GM23338 (cell line): ENCODE data around the gene AP1S3. TPM values are rescaled to one million over a fixed set of nuclear protein-coding genes. Genes with fewer than 3 reads are reported as not detected.

Source experiments
- ATAC-seq: fragments of 200-7000 bp; cut with Tn5 transposase; 3 replicates; pipeline ENCODE4 v1.9.1; 2020
- DNase-seq: peaks from one replicate; pipeline ENCODE4 v3.0.0-alpha.2; 2015; ENCODE audit warnings: low spot score
- H2AFZ ChIP-seq: fragments of 200-600 bp; sonication (generic); 2 replicates; pipeline ENCODE4 v1.8.0; 2016; ENCODE audit warnings: antibody characterized with exemption, mild to moderate bottlenecking, moderate library complexity
- H3F3A ChIP-seq: fragments of 200-600 bp; sonication (generic); replicated peaks from 2 replicates; pipeline ENCODE4 v1.8.0; 2017; ENCODE audit warnings: antibody characterized with exemption, mixed run types, low read depth
- H3K27ac ChIP-seq: fragments of 200-600 bp; sonication (generic); 2 replicates; pipeline ENCODE4 v1.6.1; 2016; ENCODE audit warnings: low read depth
- H3K27me3 ChIP-seq: fragments of 200-600 bp; sonication (generic); 2 replicates; pipeline ENCODE4 v1.8.0; 2016; ENCODE audit warnings: mild to moderate bottlenecking, mixed run types, moderate library complexity; ENCODE audit not compliant: insufficient read depth
- H3K36me3 ChIP-seq: fragments of 200-600 bp; sonication (generic); 2 replicates; pipeline ENCODE4 v1.8.0; 2016; ENCODE audit warnings: mild to moderate bottlenecking; ENCODE audit not compliant: insufficient read depth
- H3K4me1 ChIP-seq: fragments of 200-600 bp; sonication (generic); 2 replicates; pipeline ENCODE4 v1.8.0; 2016; ENCODE audit warnings: mild to moderate bottlenecking, moderate library complexity; ENCODE audit not compliant: insufficient read depth
- H3K4me2 ChIP-seq: fragments of 200-600 bp; sonication (generic); 2 replicates; pipeline ENCODE4 v1.7.1; 2017; ENCODE audit warnings: mixed run types
- H3K4me3 ChIP-seq: fragments of 200-600 bp; sonication (generic); 2 replicates; pipeline ENCODE4 v1.6.1; 2016; ENCODE audit warnings: mixed run types
- H3K79me2 ChIP-seq: fragments of 200-600 bp; sonication (generic); replicated peaks from 2 replicates; pipeline ENCODE4 v1.8.0; 2017; ENCODE audit warnings: mild to moderate bottlenecking; ENCODE audit not compliant: insufficient read depth
- H3K9me2 ChIP-seq: fragments of 200-600 bp; sonication (generic); 2 replicates; pipeline ENCODE4 v1.8.0; 2017; ENCODE audit not compliant: insufficient read depth
- H4K20me1 ChIP-seq: fragments of 200-600 bp; sonication (generic); replicated peaks from 2 replicates; pipeline ENCODE4 v1.8.0; 2017; ENCODE audit warnings: mild to moderate bottlenecking; ENCODE audit not compliant: insufficient read depth
- H3K27ac Mint-ChIP-seq: 2 replicates; pipeline ENCODE4 v1.8.0; 2020; ENCODE audit warnings: inconsistent platforms, mild to moderate bottlenecking, moderate library complexity, mixed read lengths
- H3K27me3 Mint-ChIP-seq: 3 replicates; pipeline ENCODE4 v1.8.0; 2022; ENCODE audit warnings: low read depth, mild to moderate bottlenecking, moderate library complexity, mixed read lengths, inconsistent platforms; ENCODE audit not compliant: insufficient read depth, poor library complexity
- H3K36me3 Mint-ChIP-seq: 3 replicates; pipeline ENCODE4 v1.8.0; 2021; ENCODE audit warnings: low read depth, mild to moderate bottlenecking, inconsistent platforms, moderate library complexity, mixed read lengths
- H3K4me1 Mint-ChIP-seq: 3 replicates; pipeline ENCODE4 v1.8.0; 2020; ENCODE audit warnings: mild to moderate bottlenecking, inconsistent platforms, mixed read lengths
- H3K4me3 Mint-ChIP-seq: 3 replicates; pipeline ENCODE4 v1.8.0; 2021; ENCODE audit warnings: moderate library complexity, mild to moderate bottlenecking, inconsistent platforms, mixed read lengths
- H3K9me3 Mint-ChIP-seq: 3 replicates; pipeline ENCODE4 v1.8.0; 2020; ENCODE audit warnings: moderate library complexity, mild to moderate bottlenecking, inconsistent platforms, mixed read lengths
- CREB1 ChIP-seq: fragments of 250-450 bp; sonication (Bioruptor Pico); IDR thresholded peaks from 2 replicates; pipeline ENCODE4 v1.5.0; 2020; ENCODE audit warnings: low read depth, mild to moderate bottlenecking, moderate library complexity
- EZH2 ChIP-seq: fragments of 200-600 bp; sonication (generic); IDR thresholded peaks from one replicate; pipeline ENCODE4 v1.8.0; 2017; ENCODE audit warnings: antibody characterized with exemption, mild to moderate bottlenecking, low read depth; ENCODE audit not compliant: unreplicated experiment
- EZH2phosphoT487 ChIP-seq: fragments of 200-600 bp; sonication (generic); IDR thresholded peaks from one replicate; pipeline ENCODE4 v1.8.1; 2018; ENCODE audit warnings: antibody characterized with exemption; ENCODE audit not compliant: unreplicated experiment
- JUNB ChIP-seq: IDR thresholded peaks from one replicate; pipeline ENCODE4 v1.6.1; 2016; ENCODE audit warnings: antibody characterized with exemption; ENCODE audit not compliant: unreplicated experiment
- NANOG ChIP-seq: IDR thresholded peaks from 2 replicates; pipeline ENCODE4 v1.6.1; 2016; ENCODE audit warnings: antibody characterized with exemption, borderline replicate concordance
- POLR2AphosphoS5 ChIP-seq: IDR thresholded peaks from 2 replicates; pipeline ENCODE4 v1.6.1; 2016; ENCODE audit warnings: antibody characterized with exemption, low read depth
- STAT1 ChIP-seq: IDR thresholded peaks from one replicate; pipeline ENCODE4 v1.6.1; 2016; ENCODE audit warnings: antibody characterized with exemption; ENCODE audit not compliant: unreplicated experiment
- ZNF114 ChIP-seq: fragments of 250-450 bp; sonication (Bioruptor Pico); IDR thresholded peaks from 2 replicates; pipeline ENCODE4 v1.5.0; 2020; ENCODE audit warnings: mild to moderate bottlenecking, moderate library complexity
- ZNF331 ChIP-seq: fragments of 250-450 bp; sonication (Bioruptor Pico); IDR thresholded peaks from 2 replicates; pipeline ENCODE4 v1.5.0; 2020; ENCODE audit warnings: low read depth, mild to moderate bottlenecking, moderate library complexity
- ZNF462 ChIP-seq: fragments of 250-450 bp; sonication (Bioruptor Pico); IDR thresholded peaks from 2 replicates; pipeline ENCODE4 v1.5.0; 2020; ENCODE audit warnings: mild to moderate bottlenecking, moderate library complexity
- polyA plus RNA-seq: library from polyadenylated mRNA; unstranded; fragments of >200 nt; fragmentation: Nextera tagmentation; extraction: Ambion mirVana; gene quantifications from 2 replicates; pipeline ENCODE4 v1.2.1, GENCODE V29; 2016
- total RNA-seq: library from RNA; depleted of rRNA; stranded (reverse); fragments of >200 nt; shearing (Covaris generic); gene quantifications from 2 replicates; pipeline ENCODE4 v1.2.3, GENCODE V29; 2014
- TF ChIP-seq, protein P1 (sequence below), 2 experiments: fragments of 200-600 bp in 1 of 2; sonication (generic) in 1 of 2; conservative IDR thresholded peaks; 2 replicates each; pipeline versions ENCODE4 v1.5.1 to v1.6.1; 2016 to 2017; ENCODE audit warnings: antibody characterized with exemption in 2 of 2, low read depth in 2 of 2, mild to moderate bottlenecking in 2 of 2, moderate library complexity in 1 of 2
- TF ChIP-seq, protein P2 (sequence below): IDR thresholded peaks from one replicate; pipeline ENCODE4 v1.6.1; 2018; ENCODE audit warnings: antibody characterized with exemption; ENCODE audit not compliant: unreplicated experiment
- TF ChIP-seq, protein P3 (sequence below): IDR thresholded peaks from 2 replicates; pipeline ENCODE4 v1.6.1; 2016; ENCODE audit warnings: antibody characterized with exemption

Gene AP1S3
- total and polyA plus RNA-seq, 2 experiments from 2014 or later, result 8.8 to 25.5 TPM

- ATAC-seq (no peak), DNase-seq (no peak)
- peaks cover 4% of the 10 kb centered on the region; the same call in 1 of the 3 replicates for H3K36me3 Mint-ChIP-seq
- no peaks in the 10 kb centered on the region; the same call in 1 of the 2 replicates for H3K36me3 ChIP-seq
- H3K9me2 ChIP-seq, result no peaks in the 10 kb centered on the region
- H3K79me2 ChIP-seq, result 0 out of 2 replicates have a peak, but pooled peaks cover 12% of the 10 kb centered on the region
- H3K4me2 ChIP-seq, result no peak overlapping the region
- no peaks in the 10 kb centered on the region for H3K27me3 ChIP-seq
- H3K27ac ChIP-seq, result no peak overlapping the region
- H3K4me1 Mint-ChIP-seq, result no peaks in the 10 kb centered on the region
- H2AFZ ChIP-seq, result no peak overlapping the region
- H3K9me3 Mint-ChIP-seq, result no peaks in the 10 kb centered on the region
- no peak overlapping the region for H3K4me3 Mint-ChIP-seq
- TF ChIP-seq JUNB, result no peak
- TF ChIP-seq, protein P1, sequence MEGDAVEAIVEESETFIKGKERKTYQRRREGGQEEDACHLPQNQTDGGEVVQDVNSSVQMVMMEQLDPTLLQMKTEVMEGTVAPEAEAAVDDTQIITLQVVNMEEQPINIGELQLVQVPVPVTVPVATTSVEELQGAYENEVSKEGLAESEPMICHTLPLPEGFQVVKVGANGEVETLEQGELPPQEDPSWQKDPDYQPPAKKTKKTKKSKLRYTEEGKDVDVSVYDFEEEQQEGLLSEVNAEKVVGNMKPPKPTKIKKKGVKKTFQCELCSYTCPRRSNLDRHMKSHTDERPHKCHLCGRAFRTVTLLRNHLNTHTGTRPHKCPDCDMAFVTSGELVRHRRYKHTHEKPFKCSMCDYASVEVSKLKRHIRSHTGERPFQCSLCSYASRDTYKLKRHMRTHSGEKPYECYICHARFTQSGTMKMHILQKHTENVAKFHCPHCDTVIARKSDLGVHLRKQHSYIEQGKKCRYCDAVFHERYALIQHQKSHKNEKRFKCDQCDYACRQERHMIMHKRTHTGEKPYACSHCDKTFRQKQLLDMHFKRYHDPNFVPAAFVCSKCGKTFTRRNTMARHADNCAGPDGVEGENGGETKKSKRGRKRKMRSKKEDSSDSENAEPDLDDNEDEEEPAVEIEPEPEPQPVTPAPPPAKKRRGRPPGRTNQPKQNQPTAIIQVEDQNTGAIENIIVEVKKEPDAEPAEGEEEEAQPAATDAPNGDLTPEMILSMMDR (conservative IDR thresholded peaks at IDR 0.05; ENCODE audit: low read depth in 2 of 2), result no peak
- TF ChIP-seq, protein P2, sequence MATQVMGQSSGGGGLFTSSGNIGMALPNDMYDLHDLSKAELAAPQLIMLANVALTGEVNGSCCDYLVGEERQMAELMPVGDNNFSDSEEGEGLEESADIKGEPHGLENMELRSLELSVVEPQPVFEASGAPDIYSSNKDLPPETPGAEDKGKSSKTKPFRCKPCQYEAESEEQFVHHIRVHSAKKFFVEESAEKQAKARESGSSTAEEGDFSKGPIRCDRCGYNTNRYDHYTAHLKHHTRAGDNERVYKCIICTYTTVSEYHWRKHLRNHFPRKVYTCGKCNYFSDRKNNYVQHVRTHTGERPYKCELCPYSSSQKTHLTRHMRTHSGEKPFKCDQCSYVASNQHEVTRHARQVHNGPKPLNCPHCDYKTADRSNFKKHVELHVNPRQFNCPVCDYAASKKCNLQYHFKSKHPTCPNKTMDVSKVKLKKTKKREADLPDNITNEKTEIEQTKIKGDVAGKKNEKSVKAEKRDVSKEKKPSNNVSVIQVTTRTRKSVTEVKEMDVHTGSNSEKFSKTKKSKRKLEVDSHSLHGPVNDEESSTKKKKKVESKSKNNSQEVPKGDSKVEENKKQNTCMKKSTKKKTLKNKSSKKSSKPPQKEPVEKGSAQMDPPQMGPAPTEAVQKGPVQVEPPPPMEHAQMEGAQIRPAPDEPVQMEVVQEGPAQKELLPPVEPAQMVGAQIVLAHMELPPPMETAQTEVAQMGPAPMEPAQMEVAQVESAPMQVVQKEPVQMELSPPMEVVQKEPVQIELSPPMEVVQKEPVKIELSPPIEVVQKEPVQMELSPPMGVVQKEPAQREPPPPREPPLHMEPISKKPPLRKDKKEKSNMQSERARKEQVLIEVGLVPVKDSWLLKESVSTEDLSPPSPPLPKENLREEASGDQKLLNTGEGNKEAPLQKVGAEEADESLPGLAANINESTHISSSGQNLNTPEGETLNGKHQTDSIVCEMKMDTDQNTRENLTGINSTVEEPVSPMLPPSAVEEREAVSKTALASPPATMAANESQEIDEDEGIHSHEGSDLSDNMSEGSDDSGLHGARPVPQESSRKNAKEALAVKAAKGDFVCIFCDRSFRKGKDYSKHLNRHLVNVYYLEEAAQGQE, result no peak
- TF ChIP-seq, protein P3, sequence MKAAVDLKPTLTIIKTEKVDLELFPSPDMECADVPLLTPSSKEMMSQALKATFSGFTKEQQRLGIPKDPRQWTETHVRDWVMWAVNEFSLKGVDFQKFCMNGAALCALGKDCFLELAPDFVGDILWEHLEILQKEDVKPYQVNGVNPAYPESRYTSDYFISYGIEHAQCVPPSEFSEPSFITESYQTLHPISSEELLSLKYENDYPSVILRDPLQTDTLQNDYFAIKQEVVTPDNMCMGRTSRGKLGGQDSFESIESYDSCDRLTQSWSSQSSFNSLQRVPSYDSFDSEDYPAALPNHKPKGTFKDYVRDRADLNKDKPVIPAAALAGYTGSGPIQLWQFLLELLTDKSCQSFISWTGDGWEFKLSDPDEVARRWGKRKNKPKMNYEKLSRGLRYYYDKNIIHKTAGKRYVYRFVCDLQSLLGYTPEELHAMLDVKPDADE, result no peak
- no peak for TF ChIP-seq STAT1
- no peak for TF ChIP-seq ZNF114 (CRISPR knock-in tag)
- TF ChIP-seq EZH2phosphoT487, result no peak
- no peak for TF ChIP-seq POLR2AphosphoS5
- TF ChIP-seq ZNF462 (CRISPR knock-in tag), result no peak
- no peak for TF ChIP-seq NANOG
- no peak for TF ChIP-seq EZH2
- TF ChIP-seq CREB1 (CRISPR knock-in tag), result no peak
- no peak for TF ChIP-seq ZNF331 (CRISPR knock-in tag)
- H3K4me3 ChIP-seq, result no peak overlapping the region
- H3K27ac Mint-ChIP-seq, result peak overlapping the region; percentile 13; the same call in 1 of the 2 replicates
- H3K4me1 ChIP-seq, result no peaks in the 10 kb centered on the region
- no peaks in the 10 kb centered on the region for H3F3A ChIP-seq
- peaks cover 4% of the 10 kb centered on the region for H3K27me3 Mint-ChIP-seq
- no peaks in the 10 kb centered on the region; the same call in 1 of the 2 replicates for H4K20me1 ChIP-seq
These were observed 40.3 kb downstream of the AP1S3 start for GRCh38 chr2:223797037-223797436.
